Measurements from ENCODE around the gene KRT74.

KRT74 gene

GRCh38 chr12:52573743-52574142, at the start of gene KRT74:
KRT74 (minus strand) TSS chr12:52573843; CDS start chr12:52573777, 66 bp downstream.
- no peaks in the 10 kb centered on the region for H3K79me2 ChIP-seq (ENCODE audit: insufficient read depth, low read length)
- no peaks in the 10 kb centered on the region for H3K27me3 ChIP-seq (ENCODE audit: insufficient read depth, low read length)
- H3K27ac ChIP-seq (ENCODE audit: low read depth, low read length, poor library complexity, severe bottlenecking): no peak within 1 kb of the TSS
- H3K9me2 ChIP-seq (ENCODE audit: low read depth, low read length): no peaks in the 10 kb centered on the region
- no peaks in the 10 kb centered on the region for H3K9me3 ChIP-seq (ENCODE audit: low read length)
- no peaks in the 10 kb centered on the region for H4K20me1 ChIP-seq (ENCODE audit: insufficient read depth, low read length)
- H3K36me3 ChIP-seq (ENCODE audit: insufficient read depth, low read length): no peaks in the 10 kb centered on the region
- H2AFZ ChIP-seq (ENCODE audit: low read length): no peak within 1 kb of the TSS
- H3K4me3 ChIP-seq (ENCODE audit: low read depth, low read length, poor library complexity, severe bottlenecking): no peak within 1 kb of the TSS
- no peak within 1 kb of the TSS for H3K4me2 ChIP-seq (ENCODE audit: low read length)
- no peak for TF ChIP-seq EZH2 (IDR thresholded peaks at IDR 0.05; ENCODE audit: borderline replicate concordance, low read length)
- TF ChIP-seq CTCF (IDR thresholded peaks at IDR 0.05; ENCODE audit: low read length): no peak
- H3F3A ChIP-seq (ENCODE audit: insufficient read depth, low read length): no peaks in the 10 kb centered on the region
- no peaks in the 10 kb centered on the region for H3K4me1 ChIP-seq (ENCODE audit: insufficient read depth, low read length, severe bottlenecking)
- no peak within 1 kb of the TSS for H3K9ac ChIP-seq (ENCODE audit: low read length)

- no peak overlapping the region for H3K4me3 ChIP-seq (ENCODE audit: low read depth, low read length, poor library complexity, severe bottlenecking)
- no peaks in the 10 kb centered on the region for H3K79me2 ChIP-seq (ENCODE audit: insufficient read depth, low read length)
- H3K27ac ChIP-seq (ENCODE audit: low read depth, low read length, poor library complexity, severe bottlenecking): no peak overlapping the region
- H3K9me3 ChIP-seq (ENCODE audit: low read length): no peaks in the 10 kb centered on the region
- H3K27me3 ChIP-seq (ENCODE audit: insufficient read depth, low read length): no peaks in the 10 kb centered on the region
- no peaks in the 10 kb centered on the region for H4K20me1 ChIP-seq (ENCODE audit: insufficient read depth, low read length)
- H3K36me3 ChIP-seq (ENCODE audit: insufficient read depth, low read length): no peaks in the 10 kb centered on the region
- H3K4me1 ChIP-seq (ENCODE audit: insufficient read depth, low read length, severe bottlenecking): no peaks in the 10 kb centered on the region
- no peak for TF ChIP-seq CTCF (IDR thresholded peaks at IDR 0.05; ENCODE audit: low read length)
- TF ChIP-seq EZH2 (IDR thresholded peaks at IDR 0.05; ENCODE audit: borderline replicate concordance, low read length): no peak
- no peak overlapping the region for H2AFZ ChIP-seq (ENCODE audit: low read length)
- no peak overlapping the region for H3K4me2 ChIP-seq (ENCODE audit: low read length)
- H3K9ac ChIP-seq (ENCODE audit: low read length): no peak overlapping the region
- H3F3A ChIP-seq (ENCODE audit: insufficient read depth, low read length): no peaks in the 10 kb centered on the region
- no peaks in the 10 kb centered on the region for H3K9me2 ChIP-seq (ENCODE audit: low read depth, low read length)
Observed at GRCh38 chr12:52622349-52622748, 48.7 kb upstream of the KRT74 start.

- no peaks in the 10 kb centered on the region for H3K9me3 ChIP-seq (ENCODE audit: low read length)
- H4K20me1 ChIP-seq (ENCODE audit: insufficient read depth, low read length): no peaks in the 10 kb centered on the region
- TF ChIP-seq EZH2 (IDR thresholded peaks at IDR 0.05; ENCODE audit: borderline replicate concordance, low read length) (no peak), CTCF (IDR thresholded peaks at IDR 0.05; ENCODE audit: low read length) (no peak)
- H3K4me3 ChIP-seq (ENCODE audit: low read depth, low read length, poor library complexity, severe bottlenecking): no peak overlapping the region
- H3K27me3 ChIP-seq (ENCODE audit: insufficient read depth, low read length): no peaks in the 10 kb centered on the region
- H3K9me2 ChIP-seq (ENCODE audit: low read depth, low read length): no peaks in the 10 kb centered on the region
- H3K4me2 ChIP-seq (ENCODE audit: low read length): no peak overlapping the region
- no peak overlapping the region for H3K27ac ChIP-seq (ENCODE audit: low read depth, low read length, poor library complexity, severe bottlenecking)
- H3K36me3 ChIP-seq (ENCODE audit: insufficient read depth, low read length): no peaks in the 10 kb centered on the region
- H3K9ac ChIP-seq (ENCODE audit: low read length): no peak overlapping the region
- no peaks in the 10 kb centered on the region for H3K79me2 ChIP-seq (ENCODE audit: insufficient read depth, low read length)
- H3F3A ChIP-seq (ENCODE audit: insufficient read depth, low read length): no peaks in the 10 kb centered on the region
- no peak overlapping the region for H2AFZ ChIP-seq (ENCODE audit: low read length)
- H3K4me1 ChIP-seq (ENCODE audit: insufficient read depth, low read length, severe bottlenecking): no peaks in the 10 kb centered on the region
Observed at GRCh38 chr12:52618866-52619265, 45.2 kb upstream of the KRT74 start.

All from OCI-LY1 (cell line).